Measurements from ENCODE around the gene FBXL13. TPM values are rescaled to one million over a fixed set of nuclear protein-coding genes. Genes with fewer than 3 reads are reported as not detected.
A peak's percentile ranks its signal among the peaks of the same experiment; 100 is the strongest.

FBXL13 gene
- total RNA-seq, 1 experiment from 2014 or later: 0.75 TPM

DNA sequence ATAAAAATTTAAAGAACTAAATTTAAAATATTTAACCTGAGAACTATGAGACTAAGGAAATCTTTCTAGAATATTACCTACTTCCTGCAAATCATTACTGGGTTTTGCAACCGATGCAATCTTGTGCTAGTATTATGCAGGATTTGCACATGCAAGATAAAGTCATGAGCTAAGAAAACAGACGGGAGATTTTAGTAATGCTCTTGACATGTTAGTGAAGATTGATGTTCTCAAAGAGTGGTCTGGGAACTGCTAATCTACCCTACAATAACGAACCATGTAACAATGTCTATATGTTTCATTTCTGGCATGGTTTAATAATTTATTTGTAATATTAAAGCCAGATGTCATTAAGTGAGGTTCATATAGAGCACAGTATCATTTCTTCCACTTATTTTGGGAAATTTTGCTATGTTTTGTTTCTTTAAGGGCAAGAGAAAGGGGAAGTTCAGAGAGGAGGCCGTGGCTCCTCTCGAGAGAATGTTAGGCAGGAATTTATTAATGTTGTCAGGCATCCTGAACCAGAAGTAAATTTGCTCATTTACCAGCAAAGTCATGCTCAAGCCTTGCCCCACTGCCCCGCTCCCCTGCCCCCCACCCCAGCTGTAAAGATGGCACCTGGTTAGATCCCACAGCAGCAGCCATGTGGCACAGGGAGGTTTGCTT, 139.0 kb downstream of the FBXL13 start:
- Histone ChIP-seq H3K4me3 (no peak overlapping the region), H3K4me1 (no peaks in the 10 kb centered on the region), H3K9me3 (replicated peaks) (no peaks in the 10 kb centered on the region), H3K27ac (no peak overlapping the region), H3K36me3 (peaks cover 41% of the 10 kb centered on the region), H3K27me3 (no peaks in the 10 kb centered on the region)
- no peak for DNase-seq

DNA sequence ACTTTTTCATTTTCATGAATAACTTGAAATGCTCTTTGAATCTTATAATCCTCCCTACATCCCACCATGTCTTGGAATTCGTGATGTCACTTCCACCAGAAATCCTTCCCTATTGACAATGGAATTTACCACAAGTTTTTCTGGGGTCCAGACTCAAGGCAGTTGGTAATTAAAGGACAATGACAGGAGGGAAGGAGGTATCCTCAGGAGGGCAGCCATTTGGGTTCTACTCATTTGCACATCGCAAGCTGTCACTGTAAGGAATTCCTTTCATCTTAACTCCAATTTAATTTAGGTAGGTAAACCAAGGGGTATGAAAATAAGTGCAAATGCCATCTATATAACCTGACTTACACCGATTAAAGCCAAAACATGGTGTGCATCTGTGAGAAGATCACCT, 139.9 kb downstream of the FBXL13 start:
- Histone ChIP-seq H3K27me3 (no peaks in the 10 kb centered on the region), H3K4me3 (no peak overlapping the region), H3K9me3 (replicated peaks) (no peaks in the 10 kb centered on the region), H3K27ac (no peak overlapping the region), H3K4me1 (no peaks in the 10 kb centered on the region), H3K36me3 (peaks cover 41% of the 10 kb centered on the region)
- DNase-seq: no peak

DNA sequence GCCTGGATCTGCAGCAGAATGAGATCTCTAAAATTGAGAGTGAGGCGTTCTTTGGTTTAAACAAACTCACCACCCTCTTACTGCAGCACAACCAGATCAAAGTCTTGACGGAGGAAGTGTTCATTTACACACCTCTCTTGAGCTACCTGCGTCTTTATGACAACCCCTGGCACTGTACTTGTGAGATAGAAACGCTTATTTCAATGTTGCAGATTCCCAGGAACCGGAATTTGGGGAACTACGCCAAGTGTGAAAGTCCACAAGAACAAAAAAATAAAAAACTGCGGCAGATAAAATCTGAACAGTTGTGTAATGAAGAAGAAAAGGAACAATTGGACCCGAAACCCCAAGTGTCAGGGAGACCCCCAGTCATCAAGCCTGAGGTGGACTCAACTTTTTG, 140.4 kb downstream of the FBXL13 start:
- no peak for DNase-seq
- no peaks in the 10 kb centered on the region for H3K4me1 ChIP-seq
- H3K4me3 ChIP-seq: no peak overlapping the region
- no peaks in the 10 kb centered on the region for H3K27me3 ChIP-seq
- no peaks in the 10 kb centered on the region for H3K9me3 ChIP-seq (replicated peaks)
- peaks cover 39% of the 10 kb centered on the region for H3K36me3 ChIP-seq
- H3K27ac ChIP-seq: no peak overlapping the region

DNA sequence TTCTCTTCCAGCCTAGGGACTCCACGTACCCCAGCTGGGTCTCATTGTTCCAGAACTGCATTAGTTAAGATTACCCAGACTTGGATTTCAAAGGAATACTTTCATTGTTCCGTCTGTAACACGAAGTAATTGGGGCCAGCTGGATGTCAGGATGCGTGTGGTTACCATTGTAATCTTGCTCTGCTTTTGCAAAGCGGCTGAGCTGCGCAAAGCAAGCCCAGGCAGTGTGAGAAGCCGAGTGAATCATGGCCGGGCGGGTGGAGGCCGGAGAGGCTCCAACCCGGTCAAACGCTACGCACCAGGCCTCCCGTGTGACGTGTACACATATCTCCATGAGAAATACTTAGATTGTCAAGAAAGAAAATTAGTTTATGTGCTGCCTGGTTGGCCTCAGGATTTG, 140.8 kb downstream of the FBXL13 start:
- Histone ChIP-seq H3K36me3 (peaks cover 37% of the 10 kb centered on the region), H3K4me1 (no peaks in the 10 kb centered on the region), H3K27me3 (no peaks in the 10 kb centered on the region), H3K27ac (no peak overlapping the region), H3K9me3 (replicated peaks) (no peaks in the 10 kb centered on the region), H3K4me3 (no peak overlapping the region)
- DNase-seq: no peak

DNA sequence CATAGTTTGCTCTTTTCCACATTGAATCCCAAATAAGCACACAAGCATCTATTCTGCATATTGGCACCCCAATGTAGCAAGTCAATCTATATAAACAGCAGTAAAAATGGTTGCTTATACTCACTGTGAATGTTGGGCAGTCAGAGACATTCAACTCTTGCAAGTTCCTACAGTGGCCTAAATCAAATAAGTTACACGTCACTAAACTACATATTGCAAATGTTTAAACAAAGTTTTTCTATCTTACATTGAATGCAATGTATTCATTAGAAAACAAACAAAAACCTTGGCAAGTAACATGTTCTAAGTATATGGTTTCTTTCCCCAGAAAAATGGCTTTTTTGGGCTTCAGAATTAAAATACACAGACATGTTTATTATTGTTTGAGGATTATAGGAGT, 142.8 kb downstream of the FBXL13 start:
- Histone ChIP-seq H3K4me3 (no peak overlapping the region), H3K4me1 (peaks cover 9% of the 10 kb centered on the region), H3K36me3 (peaks cover 30% of the 10 kb centered on the region), H3K9me3 (replicated peaks) (no peaks in the 10 kb centered on the region), H3K27me3 (no peaks in the 10 kb centered on the region), H3K27ac (no peak overlapping the region)
- DNase-seq: no peak

DNA sequence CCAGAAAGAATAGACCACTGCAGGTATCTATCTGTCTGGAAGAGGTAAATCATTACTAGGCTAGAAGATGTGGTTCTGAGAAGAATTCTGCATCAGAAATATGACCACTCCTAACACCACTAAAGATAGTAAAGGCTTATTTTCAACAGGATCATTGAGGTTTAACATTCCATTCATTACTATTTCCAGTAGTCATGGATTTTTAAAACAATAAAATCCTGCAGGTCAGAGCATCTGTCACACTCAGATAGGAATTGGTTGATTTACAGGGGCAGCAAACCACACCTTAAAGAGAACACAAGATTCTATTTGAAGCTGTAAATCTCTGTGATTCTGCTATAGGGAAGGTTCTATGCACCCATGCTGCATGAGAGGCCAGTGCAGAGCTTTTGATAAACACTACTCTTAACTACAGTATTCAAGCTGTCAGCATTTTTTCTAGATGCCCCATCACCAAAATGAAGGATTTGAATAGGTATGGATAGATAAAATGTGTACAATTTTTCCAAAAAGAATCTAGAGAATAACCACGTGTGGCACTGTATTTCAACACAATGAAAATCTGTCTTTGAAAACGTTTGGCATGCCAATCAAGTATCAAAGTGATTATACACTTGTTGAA, 147.2 kb downstream of the FBXL13 start:
- Histone ChIP-seq H3K27me3 (no peaks in the 10 kb centered on the region), H3K36me3 (0 out of 2 replicates have a peak, but pooled peaks cover 4% of the 10 kb centered on the region), H3K9me3 (replicated peaks) (no peaks in the 10 kb centered on the region), H3K27ac (no peak overlapping the region), H3K4me3 (no peak overlapping the region), H3K4me1 (peaks cover 17% of the 10 kb centered on the region)
- DNase-seq: no peak

DNA sequence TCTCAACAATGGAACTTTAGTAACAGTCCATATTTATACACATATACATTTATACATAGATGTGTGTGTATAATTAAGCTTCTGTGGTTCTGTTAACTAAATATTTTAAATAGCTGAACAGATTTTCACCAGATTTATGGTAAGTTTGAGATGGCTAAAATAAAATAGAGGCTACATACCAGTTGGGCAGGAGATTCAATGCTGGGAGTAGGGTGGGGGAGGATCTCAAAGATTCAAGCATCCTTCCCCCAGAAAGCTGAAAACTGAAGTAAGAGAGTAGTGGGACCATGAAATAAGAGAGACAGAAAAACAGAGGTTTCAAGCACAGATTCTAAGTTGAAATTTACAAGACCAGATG, 147.8 kb downstream of the FBXL13 start:
- H3K27me3 ChIP-seq: no peaks in the 10 kb centered on the region
- H3K4me1 ChIP-seq: peaks cover 17% of the 10 kb centered on the region
- H3K4me3 ChIP-seq: no peak overlapping the region
- 0 out of 2 replicates have a peak, but pooled peaks cover 4% of the 10 kb centered on the region for H3K36me3 ChIP-seq
- no peaks in the 10 kb centered on the region for H3K9me3 ChIP-seq (replicated peaks)
- no peak overlapping the region for H3K27ac ChIP-seq
- DNase-seq: no peak

DNA sequence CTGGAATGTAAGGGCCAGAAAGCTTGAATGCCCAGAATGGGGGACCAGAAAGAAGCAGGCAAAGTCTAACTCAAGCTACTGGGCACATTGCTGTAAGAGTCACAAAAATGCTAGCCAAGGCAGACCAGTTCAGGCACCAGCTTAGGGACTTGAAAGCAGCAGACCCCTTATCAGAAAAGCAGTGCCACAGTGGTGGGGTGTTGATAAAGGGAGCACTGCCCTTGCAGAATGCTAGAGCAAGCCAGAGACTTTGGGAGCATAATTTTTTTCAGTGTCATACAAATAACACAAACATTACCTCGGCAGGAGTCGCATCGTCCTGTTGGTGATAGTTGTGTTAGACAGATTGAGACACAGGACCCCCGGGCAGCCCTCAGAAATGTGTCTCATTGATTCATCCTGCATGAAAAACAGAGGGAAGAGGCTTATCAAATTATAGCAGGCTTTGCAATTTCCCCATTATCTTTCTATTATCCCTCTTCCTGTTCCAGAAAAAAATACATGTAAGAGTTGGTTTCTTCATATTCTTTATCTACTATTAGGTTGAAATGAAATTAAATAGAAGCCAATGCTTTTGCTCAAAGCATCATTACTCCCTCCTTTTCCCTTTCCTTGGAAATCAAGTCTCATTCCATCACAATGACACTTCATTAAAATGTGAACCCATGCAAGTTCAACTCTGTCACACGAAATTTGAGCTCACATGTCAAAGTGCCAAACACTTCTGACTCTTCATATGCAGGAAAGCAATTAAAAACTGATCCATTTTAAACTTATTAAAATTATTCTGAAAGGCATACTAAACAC, 148.4 kb downstream of the FBXL13 start:
- Histone ChIP-seq H3K36me3 (0 out of 2 replicates have a peak, but pooled peaks cover 4% of the 10 kb centered on the region), H3K27ac (no peak overlapping the region), H3K27me3 (no peaks in the 10 kb centered on the region), H3K4me1 (peaks cover 17% of the 10 kb centered on the region), H3K4me3 (no peak overlapping the region), H3K9me3 (replicated peaks) (no peaks in the 10 kb centered on the region)
- DNase-seq: no peak

DNA sequence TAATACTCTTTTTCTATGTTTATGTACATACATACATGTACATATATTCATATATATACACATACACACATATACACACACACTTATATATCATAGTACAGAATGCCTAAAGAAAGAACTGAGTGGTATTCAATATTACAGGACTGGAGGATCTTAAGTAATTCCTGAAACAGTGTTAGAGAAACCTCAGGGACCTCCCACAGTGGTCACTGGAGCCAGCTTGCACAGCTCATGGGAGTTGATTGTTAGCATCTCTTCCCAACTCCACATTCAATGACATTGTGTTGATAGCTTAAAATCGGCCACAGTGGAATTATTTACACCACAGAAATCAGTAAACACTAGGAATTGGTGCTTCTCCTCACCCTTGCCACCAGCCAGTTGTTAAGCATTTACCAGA, 155.8 kb downstream of the FBXL13 start:
- H3K27ac ChIP-seq: no peak overlapping the region
- peak; percentile 58 to 77 for DNase-seq

DNA sequence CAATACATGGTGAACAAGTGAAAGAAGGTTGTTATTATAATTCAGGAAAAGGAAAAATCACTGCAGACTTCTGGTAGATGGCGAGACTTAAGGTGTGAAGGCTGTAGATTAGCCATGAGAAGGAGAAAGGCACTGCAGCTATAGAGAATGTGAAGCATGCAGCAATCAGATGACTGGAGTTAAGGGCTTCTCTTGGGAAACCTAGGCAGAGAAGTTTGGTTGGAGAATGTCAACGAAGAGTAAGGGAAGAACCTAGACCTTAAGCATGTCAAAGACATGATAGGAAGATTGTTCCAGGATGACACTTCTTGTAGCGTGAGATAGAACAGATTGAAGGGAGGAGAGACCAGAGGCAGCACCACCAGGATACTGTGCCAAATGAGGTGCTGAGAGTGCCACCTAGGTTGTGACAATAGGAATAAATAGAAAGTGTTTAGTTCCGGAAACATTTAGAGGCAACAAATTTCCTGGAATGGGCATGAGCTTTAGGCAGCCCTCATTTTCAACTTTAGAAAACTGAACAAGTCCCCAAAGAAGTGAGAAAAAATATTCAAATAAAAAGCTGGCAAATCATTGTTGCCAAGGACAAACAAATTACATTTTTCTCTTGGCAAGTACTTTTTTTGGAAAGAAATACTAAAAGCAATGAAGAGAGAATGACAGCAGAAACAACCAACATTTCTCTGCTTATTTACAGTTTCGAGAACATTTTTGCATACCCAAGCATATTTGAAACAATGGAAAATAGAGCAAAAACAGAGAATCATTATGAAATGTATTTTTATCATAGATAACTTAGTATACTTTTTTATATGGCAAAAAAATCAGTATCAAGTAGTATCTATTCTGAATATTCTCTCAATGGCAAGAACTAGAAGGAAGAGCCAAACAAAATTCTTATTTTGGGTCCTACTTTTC, 156.9 kb downstream of the FBXL13 start:
- no peaks in the 10 kb centered on the region for H3K36me3 ChIP-seq
- no peak for DNase-seq
- no peaks in the 10 kb centered on the region for H3K27me3 ChIP-seq
- no peak overlapping the region for H3K4me3 ChIP-seq
- peak overlapping the region; percentile 88 for H3K27ac ChIP-seq
- no peaks in the 10 kb centered on the region for H3K9me3 ChIP-seq (replicated peaks)
- peaks cover 49% of the 10 kb centered on the region for H3K4me1 ChIP-seq

More for the DNA sequence above, 155.8 kb downstream of the FBXL13 start:
- Histone ChIP-seq H3K27me3 (no peaks in the 10 kb centered on the region), H3K4me3 (no peak overlapping the region), H3K36me3 (no peaks in the 10 kb centered on the region), H3K4me1 (peaks cover 46% of the 10 kb centered on the region), H3K9me3 (replicated peaks) (no peaks in the 10 kb centered on the region)

DNA sequence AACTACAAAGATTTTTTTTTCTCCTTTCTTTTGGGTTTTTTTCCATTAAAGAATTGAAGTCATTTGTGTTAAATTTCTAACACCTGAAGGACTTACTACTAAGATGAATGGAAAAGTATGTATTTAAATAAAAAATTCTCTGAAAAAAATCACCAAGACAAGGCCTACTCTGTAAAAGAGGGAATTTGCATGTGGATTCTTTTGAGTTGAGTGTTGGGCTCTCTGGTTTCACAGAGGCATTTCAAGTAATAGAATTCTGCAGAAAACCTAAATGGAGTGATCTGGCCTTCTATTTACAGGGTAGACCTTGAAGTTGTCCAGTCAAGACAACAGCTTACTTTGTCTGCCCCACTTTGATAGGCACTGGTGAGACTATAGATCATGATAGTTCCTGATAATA, 157.7 kb downstream of the FBXL13 start:
- peaks cover 55% of the 10 kb centered on the region for H3K4me1 ChIP-seq
- DNase-seq: peak in 1 of 2 experiments; percentile 51

DNA sequence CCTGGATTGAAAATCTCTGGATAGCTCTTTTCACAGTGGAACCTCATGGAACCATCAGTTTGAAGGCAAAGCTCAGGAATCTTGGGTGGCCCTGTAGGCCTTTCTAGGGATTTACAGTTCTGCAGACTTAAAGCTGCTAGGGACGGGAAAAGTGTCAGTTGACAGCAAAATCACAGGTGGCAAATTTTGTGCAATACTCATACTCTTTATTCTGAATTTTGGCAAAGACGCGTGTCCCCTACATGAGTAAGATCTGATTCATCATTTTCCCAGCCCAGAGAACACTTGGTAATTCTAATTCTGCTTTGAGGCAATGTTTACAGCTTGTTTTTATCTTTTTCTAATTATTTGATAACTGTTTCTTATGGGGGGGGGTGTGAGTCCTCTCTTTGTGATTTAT, 158.2 kb downstream of the FBXL13 start:
- DNase-seq: peak; percentile 88 to 97
- Histone ChIP-seq H3K4me1 (peaks cover 56% of the 10 kb centered on the region), H3K36me3 (no peaks in the 10 kb centered on the region), H3K9me3 (replicated peaks) (no peaks in the 10 kb centered on the region), H3K27ac (peak overlapping the region; percentile 88), H3K27me3 (no peaks in the 10 kb centered on the region), H3K4me3 (peak overlapping the region; percentile 7; the same call in 1 of the 2 replicates)

More for the DNA sequence above, 157.7 kb downstream of the FBXL13 start:
- H3K36me3 ChIP-seq: no peaks in the 10 kb centered on the region
- H3K4me3 ChIP-seq: 0 out of 2 replicates have a peak overlapping the region, but pooled peaks have one; percentile 7
- peak overlapping the region; percentile 88 for H3K27ac ChIP-seq
- no peaks in the 10 kb centered on the region for H3K9me3 ChIP-seq (replicated peaks)
- no peaks in the 10 kb centered on the region for H3K27me3 ChIP-seq

DNA sequence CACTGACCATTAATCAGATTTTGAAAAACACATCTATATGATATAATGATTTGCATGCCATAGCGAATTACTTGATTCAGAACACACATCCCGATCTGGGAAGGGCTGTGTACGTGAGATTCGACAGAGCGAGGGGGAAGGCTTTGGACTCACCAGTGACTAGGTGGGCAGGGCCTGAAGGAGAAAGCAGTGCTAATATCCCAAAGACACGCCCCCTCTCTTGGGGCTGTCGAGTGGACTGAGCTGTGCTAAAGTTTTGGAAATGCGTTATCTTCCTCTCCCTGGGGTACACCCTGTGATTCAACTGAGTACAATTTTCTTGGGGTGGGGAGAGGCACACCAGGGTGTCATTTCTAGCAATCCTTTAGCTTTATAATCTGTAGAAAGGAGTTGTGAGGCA, 160.0 kb downstream of the FBXL13 start:
- peak; percentile 68 to 70 for DNase-seq
- Histone ChIP-seq H3K4me3 (peak overlapping the region; percentile 58), H3K27ac (no peak overlapping the region; the same call in 1 of the 2 replicates)

DNA sequence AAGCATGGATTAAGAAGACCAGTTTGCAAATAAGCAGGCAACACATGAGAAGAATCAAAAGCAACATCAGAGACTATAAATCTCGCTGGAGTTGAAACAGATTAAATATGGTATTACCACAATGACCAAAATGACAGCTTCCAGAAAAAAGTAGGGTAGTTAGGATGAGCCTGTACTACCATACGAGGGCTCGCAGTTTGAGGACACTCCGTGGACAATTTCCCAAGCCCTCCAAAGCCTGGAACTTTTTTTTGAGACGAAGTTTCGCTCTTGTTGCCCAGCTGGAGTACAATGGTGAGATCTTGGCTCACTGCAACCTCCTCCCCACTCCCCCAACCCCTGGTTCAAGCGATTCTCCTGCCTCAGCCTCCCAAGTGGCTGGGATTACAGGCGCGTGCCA, 160.8 kb downstream of the FBXL13 start:
- Histone ChIP-seq H3K27me3 (no peaks in the 10 kb centered on the region), H3K9me3 (replicated peaks) (no peaks in the 10 kb centered on the region), H3K4me1 (peaks cover 49% of the 10 kb centered on the region), H3K4me3 (peak overlapping the region; percentile 58), H3K36me3 (no peaks in the 10 kb centered on the region), H3K27ac (peak overlapping the region; percentile 67; the same call in 1 of the 2 replicates)
- DNase-seq: no peak

More for the DNA sequence above, 160.0 kb downstream of the FBXL13 start:
- no peaks in the 10 kb centered on the region for H3K36me3 ChIP-seq
- peaks cover 56% of the 10 kb centered on the region for H3K4me1 ChIP-seq
- H3K9me3 ChIP-seq (replicated peaks): no peaks in the 10 kb centered on the region
- no peaks in the 10 kb centered on the region for H3K27me3 ChIP-seq

All from SJCRH30 (cell line).